Measurements from ENCODE around the gene CALHM4.

Gene CALHM4

GRCh38 chr6:116556065-116556464, 2.5 kb downstream of the CALHM4 start:
- TF ChIP-seq CTCF (IDR thresholded peaks at IDR 0.05; ENCODE audit: control insufficient read depth, extremely low read depth, insufficient read depth): no peak
- DNase-seq (ENCODE audit: low read depth): no peak
- H3K4me3 ChIP-seq (ENCODE audit: low read depth, low read length): no peak overlapping the region

GRCh38 chr6:116556814-116557415, 3.4 kb downstream of the CALHM4 start:
- no peak for DNase-seq (ENCODE audit: low read depth)
- no peak for TF ChIP-seq CTCF (IDR thresholded peaks at IDR 0.05; ENCODE audit: control insufficient read depth, extremely low read depth, insufficient read depth)
- H3K4me3 ChIP-seq (ENCODE audit: low read depth, low read length): no peak overlapping the region

- peak; percentile 53 for DNase-seq (ENCODE audit: low read depth)
- no peak overlapping the region for H3K4me3 ChIP-seq (ENCODE audit: low read depth, low read length)
- no peak for TF ChIP-seq CTCF (IDR thresholded peaks at IDR 0.05; ENCODE audit: control insufficient read depth, extremely low read depth, insufficient read depth)
Measured at GRCh38 chr6:116557893-116558292, 4.3 kb downstream of the CALHM4 start.

- TF ChIP-seq CTCF (IDR thresholded peaks at IDR 0.05; ENCODE audit: control insufficient read depth, extremely low read depth, insufficient read depth): no peak
- H3K4me3 ChIP-seq (ENCODE audit: low read depth, low read length): no peak overlapping the region
- no peak for DNase-seq (ENCODE audit: low read depth)
Measured at GRCh38 chr6:116560130-116560529, 6.6 kb downstream of the CALHM4 start.

GRCh38 chr6:116561377-116562018, 7.9 kb downstream of the CALHM4 start:
- no peak overlapping the region for H3K4me3 ChIP-seq (ENCODE audit: low read depth, low read length)
- DNase-seq (ENCODE audit: low read depth): no peak
- peak; percentile 85 for TF ChIP-seq CTCF (IDR thresholded peaks at IDR 0.05; ENCODE audit: control insufficient read depth, extremely low read depth, insufficient read depth)

- DNase-seq (ENCODE audit: low read depth): no peak
- no peak overlapping the region for H3K4me3 ChIP-seq (ENCODE audit: low read depth, low read length)
- TF ChIP-seq CTCF (IDR thresholded peaks at IDR 0.05; ENCODE audit: control insufficient read depth, extremely low read depth, insufficient read depth): no peak
Measured at GRCh38 chr6:116562019-116562403, 8.5 kb downstream of the CALHM4 start.

- DNase-seq (ENCODE audit: low read depth): no peak
- no peak for TF ChIP-seq CTCF (IDR thresholded peaks at IDR 0.05; ENCODE audit: control insufficient read depth, extremely low read depth, insufficient read depth)
Measured at GRCh38 chr6:116562614-116563013, 9.1 kb downstream of the CALHM4 start.

More at GRCh38 chr6:116562614-116563013, 9.1 kb downstream of the CALHM4 start:
- H3K4me3 ChIP-seq (ENCODE audit: low read depth, low read length): no peak overlapping the region

Data from LNCaP clone FGC (cell line).